H4 (cell line): ENCODE measurements around the gene PRKN. TPM values are rescaled to one million over a fixed set of nuclear protein-coding genes. Genes with fewer than 3 reads are reported as not detected.

ENCODE experiments used
- DNase-seq: peaks from one replicate; pipeline ENCODE4 v3.0.0-alpha.2; 2015; ENCODE audit warnings: low spot score
- total RNA-seq: library from RNA; depleted of rRNA; stranded (reverse); fragments of >200 nt; shearing (Covaris generic); gene quantifications from 2 replicates; pipeline ENCODE4 v1.2.3, GENCODE V29; 2014

Gene PRKN
- total RNA-seq, 1 experiment from 2014 or later, result 0.19 TPM

DNA sequence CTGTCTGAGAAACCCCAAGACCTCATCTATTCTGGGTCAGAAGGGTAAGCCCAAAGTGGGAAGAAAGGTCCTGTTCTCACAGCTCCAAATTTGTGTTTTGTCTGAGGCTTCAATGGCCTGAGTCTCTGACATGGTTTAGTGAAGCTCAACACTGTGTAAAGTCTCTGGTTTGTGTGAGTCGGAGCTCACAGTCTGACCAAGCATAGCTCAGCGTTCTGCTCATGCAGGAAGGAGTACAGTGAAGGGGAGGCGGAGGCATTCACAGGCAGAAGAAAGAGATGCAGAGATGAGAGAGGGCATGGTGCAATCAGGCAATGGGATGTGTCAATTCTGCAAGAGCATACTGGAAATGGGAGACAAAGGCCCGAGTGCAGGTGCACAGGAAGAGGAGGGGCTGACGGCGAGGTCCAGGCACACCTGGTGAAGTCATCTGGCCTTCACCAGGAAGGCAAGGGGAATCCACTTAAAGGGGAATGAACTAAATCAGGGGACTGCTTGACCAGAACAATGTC, 990.7 kb downstream of the PRKN start:
- DNase-seq, result no peak

- DNase-seq, result no peak
Observed at GRCh38 chr6:161736326-161736725, 991.2 kb downstream of the PRKN start.

- no peak for DNase-seq
Observed at GRCh38 chr6:161732594-161732993, 995.0 kb downstream of the PRKN start.

GRCh38 chr6:161727083-161727833, 1000.3 kb downstream of the PRKN start:
- DNase-seq, result no peak

GRCh38 chr6:161722394-161722793, 1005.2 kb downstream of the PRKN start:
- no peak for DNase-seq

GRCh38 chr6:161721511-161721910, 1006.1 kb downstream of the PRKN start:
- no peak for DNase-seq

DNA sequence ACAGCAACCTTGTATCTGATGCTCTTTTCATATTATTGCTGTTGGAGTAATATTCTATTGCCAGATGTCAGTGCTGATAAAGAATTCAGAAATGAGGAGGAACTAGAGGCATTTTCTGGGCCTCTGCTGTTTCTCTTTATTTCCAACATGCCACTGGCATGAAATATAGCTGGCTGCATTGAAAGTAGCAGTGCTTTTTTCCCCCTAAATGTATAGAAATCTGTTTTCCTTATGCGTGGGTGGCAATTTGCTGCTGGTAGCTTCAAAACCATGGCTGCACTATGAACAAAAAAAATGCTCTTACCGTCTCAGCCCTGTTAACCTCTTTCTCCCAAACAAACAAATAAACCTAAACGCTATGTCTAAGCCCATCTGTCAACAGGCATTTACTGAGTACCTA, 1011.4 kb downstream of the PRKN start:
- DNase-seq, result no peak

DNA sequence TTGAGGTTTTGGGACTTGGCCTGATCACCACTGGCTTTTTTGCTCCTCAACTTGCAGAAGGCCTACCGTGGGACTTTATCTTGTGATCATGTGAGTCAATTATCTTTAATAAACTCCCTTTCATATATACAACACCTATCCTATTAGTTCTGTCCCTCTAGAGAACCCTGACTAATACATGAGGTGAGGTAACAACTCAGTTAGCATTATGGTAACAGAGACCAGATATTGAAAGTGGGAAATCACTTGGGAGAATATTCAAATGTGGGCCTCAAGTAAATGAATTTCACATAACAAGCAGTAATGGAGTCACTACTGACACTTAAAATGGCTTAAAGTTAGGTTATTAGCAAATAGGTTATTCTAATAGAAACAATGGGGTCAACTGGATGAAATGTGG, 1015.6 kb downstream of the PRKN start:
- no peak for DNase-seq

GRCh38 chr6:161711515-161711914, 1016.1 kb downstream of the PRKN start:
- no peak for DNase-seq

- no peak for DNase-seq
Observed at GRCh38 chr6:161710698-161711097, 1016.9 kb downstream of the PRKN start.

DNA sequence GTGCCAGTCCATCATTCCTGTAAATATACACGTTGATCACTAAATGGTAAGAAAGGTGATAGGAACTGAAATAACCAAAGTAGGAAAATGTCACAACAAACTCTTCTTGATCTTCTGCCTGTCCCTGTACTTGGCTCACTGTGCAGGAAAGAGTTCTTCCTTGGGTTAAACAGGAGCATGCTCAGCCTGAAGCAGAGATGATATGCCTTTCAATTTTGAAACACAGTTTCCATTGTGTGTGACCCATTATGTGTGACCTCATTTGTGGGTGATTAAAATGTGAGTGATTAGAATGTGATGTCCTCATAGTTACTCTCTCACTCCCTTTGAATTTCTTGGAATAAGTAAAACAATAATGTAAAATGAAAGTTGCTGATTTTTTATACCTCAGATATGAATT, 1026.5 kb downstream of the PRKN start:
- no peak for DNase-seq

GRCh38 chr6:161696801-161697200, 1030.8 kb downstream of the PRKN start:
- no peak for DNase-seq

GRCh38 chr6:161694995-161695394, 1032.6 kb downstream of the PRKN start:
- DNase-seq, result peak; percentile 13

- DNase-seq, result no peak
Observed at GRCh38 chr6:161686655-161687054, 1040.9 kb downstream of the PRKN start.

- DNase-seq, result no peak
Observed at GRCh38 chr6:161684731-161685475, 1042.7 kb downstream of the PRKN start.

- no peak for DNase-seq
Observed at GRCh38 chr6:161683400-161683799, 1044.2 kb downstream of the PRKN start.

DNA sequence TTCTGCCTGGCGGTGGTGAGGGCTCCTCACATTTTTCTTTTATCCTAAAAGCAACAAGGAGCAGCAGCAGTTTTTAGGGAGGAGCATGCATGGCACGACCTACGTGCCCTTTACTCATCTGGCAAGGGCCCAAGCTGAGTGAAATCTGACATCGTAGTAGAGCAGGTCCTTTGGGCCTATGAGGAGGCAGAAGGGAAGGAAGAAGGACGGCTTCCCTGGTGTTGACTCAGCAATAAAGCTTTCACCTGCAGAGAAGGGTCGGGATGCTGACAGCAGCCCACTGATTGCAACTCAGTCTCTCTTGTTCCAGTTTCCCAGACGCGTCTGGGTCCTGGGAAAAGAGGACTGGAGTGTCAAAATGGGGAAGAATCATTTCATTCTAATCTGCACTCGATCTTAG, 1044.6 kb downstream of the PRKN start:
- no peak for DNase-seq

GRCh38 chr6:161679980-161680538, 1047.5 kb downstream of the PRKN start:
- DNase-seq, result no peak

GRCh38 chr6:161677188-161677587, 1050.4 kb downstream of the PRKN start:
- no peak for DNase-seq

- DNase-seq, result no peak
Observed at GRCh38 chr6:161676586-161676985, 1051.0 kb downstream of the PRKN start.

GRCh38 chr6:161674930-161675682, 1052.5 kb downstream of the PRKN start:
- DNase-seq, result no peak

- DNase-seq, result no peak
Observed at GRCh38 chr6:161673026-161673425, 1054.5 kb downstream of the PRKN start.
